Heart right ventricle (tissue), 16 donors: ENCODE data around the gene TMPRSS9. TPM values are rescaled to one million over a fixed set of nuclear protein-coding genes. Genes with fewer than 3 reads are reported as not detected.

Source experiments
- ATAC-seq, 8 donors: fragments of 200-7000 bp; cut with Tn5 transposase; one replicate each; pipeline ENCODE4 v1.9.1; 2020; ENCODE audit warnings: mild to moderate bottlenecking in 8 of 8, moderate library complexity in 8 of 8, moderate number of reproducible peaks in 1 of 8
- DNase-seq, 2 donors: peaks; one replicate each; pipeline ENCODE4 v3.0.0-alpha.2; 2020
- H3K27ac ChIP-seq, 10 donors: fragments of 200-600 bp; sonication (generic) in 2 of 10; one replicate each; pipeline versions ENCODE4 v1.5.0 to v1.8.0; 2020 to 2022; ENCODE audit warnings: mild to moderate bottlenecking in 3 of 10
- H3K27me3 ChIP-seq, 7 donors: fragments of 200-600 bp; one replicate each; pipeline ENCODE4 v1.8.0; 2021 to 2022; ENCODE audit warnings: mild to moderate bottlenecking in 2 of 7
- H3K36me3 ChIP-seq, 9 donors: fragments of 200-600 bp; sonication (generic) in 1 of 9; one replicate each; pipeline versions ENCODE4 v1.5.0 to v1.8.0; 2020 to 2022; ENCODE audit warnings: mild to moderate bottlenecking in 2 of 9
- H3K4me1 ChIP-seq, 9 donors: fragments of 200-600 bp; sonication (generic) in 1 of 9; one replicate each; pipeline versions ENCODE4 v1.5.0 to v1.8.0; 2020 to 2022; ENCODE audit warnings: mild to moderate bottlenecking in 4 of 9
- H3K4me3 ChIP-seq, 10 donors: fragments of 200-600 bp; sonication (generic) in 2 of 10; one replicate each; pipeline versions ENCODE4 v1.5.0 to v1.8.0; 2020 to 2022; ENCODE audit warnings: mild to moderate bottlenecking in 7 of 10, moderate library complexity in 2 of 10
- H3K9me3 ChIP-seq, 11 donors: fragments of 200-600 bp in 10 of 11; sonication (generic) in 2 of 11; one replicate each; pipeline versions ENCODE4 v1.5.0 to v1.8.0; 2013 to 2022; ENCODE audit warnings: mild to moderate bottlenecking in 2 of 11, control low read depth in 1 of 11, moderate library complexity in 1 of 11
- CTCF ChIP-seq, 9 donors: fragments of 200-600 bp; sonication (generic) in 2 of 9; IDR thresholded peaks; one replicate each; pipeline versions ENCODE4 v1.5.0 to v1.8.0; 2021 to 2022; ENCODE audit warnings: antibody characterized with exemption in 9 of 9, mild to moderate bottlenecking in 5 of 9, moderate library complexity in 1 of 9
- WGBS, 2 donors: extraction: QIAGEN DNeasy Blood & Tissue Kit; methylation state at CpG; one replicate each; pipeline ENCODE4 v1.1.7; 2013; ENCODE audit warnings: inconsistent platforms in 1 of 2; 5-methylcytosine and 5-hydroxymethylcytosine counted together
- intact Hi-C, 10 donors: fragments of 100-400 bp; cut with DNase I; formaldehyde crosslinking; loops; one replicate each; pipeline versions ENCODE4 v1.11.1 to v1.14.2; 2022
- polyA plus RNA-seq, 2 donors: library from polyadenylated mRNA; stranded (reverse); fragments of 200-250 nt; gene quantifications; one replicate each; pipeline ENCODE4 v1.2.3, GENCODE V29; 2013
- total RNA-seq, 10 donors: library from RNA; stranded (reverse); fragmentation: NEBNext Ultra II Directional in 3 of 10; extraction: Animal tissue kit (Norgen Biotek cat#: 25700) in 3 of 10; gene quantifications; one replicate each; pipeline versions ENCODE4 v1.2.1 to v1.2.4, GENCODE V29; 2021 to 2023
- donor health status: Arrhythmogenic right ventricular cardiomyopathy.
- donor health status: ischemic (EF 13 %, LVEDD 7.1; RV severe dilation, severe dysfunction).
- donor health status: healthy with polysubstance abuse.
- donor health status: DM: no; HTN: yes; CAD: no.
- donor health status: DM: no; HTN: no; CAD: no.
- donor health status: ischemic (EF 25% LVEDD 6.9; RV normal size, moderate dysfunction).
- donor health status: ischemic (EF 25% LVEDD 5.7; RV mildly dilated, moderate dysfunction).
- donor health status: healthy.
- donor health status: DM: yes; HTN: yes; CAD: no.
- donor health status: Ischemic cardiomyopathy.
- donor health status: ischemic (EF 35%, LVEDD 5.7; RV mildly dilated, moderate dysfunction).
- donor health status: nonischemic (EF 11% LVEDD 7.7; RV severe dilation, severe dysfunction).
- donor health status: DM: yes; HTN: yes; CAD: no.
- donor health status: PGD.
- donor health status: ischemic (EF 29% LVEDD 5.4; RV normal size, mild dysfunction).
- donor health status: nonischemic (EF 23%, LVEDD 6.1; RV moderate dilation, normal function).

Gene TMPRSS9
- total and polyA plus RNA-seq, 12 donors: 0.01 TPM; not detected in 11

- intact Hi-C loops: no loop called here
- H3K36me3 ChIP-seq: peaks cover 0 to 31% (median 0%) of the 10 kb centered on the region in 9 donors
- H3K4me3 ChIP-seq: no peak overlapping the region
- peaks cover 11 to 34% (median 23%) of the 10 kb centered on the region in 9 donors for H3K4me1 ChIP-seq
- DNase-seq (peak in 1 of 2 donors; percentile 7), ATAC-seq (no peak)
- H3K27ac ChIP-seq: no peak overlapping the region
- no peak for TF ChIP-seq CTCF (IDR thresholded peaks at IDR 0.05)
- H3K9me3 ChIP-seq: no peaks in the 10 kb centered on the region
- 96 to 97% methylated on average over 26 of the region's 26 CpGs for WGBS, 2 donors
- H3K27me3 ChIP-seq: no peaks in the 10 kb centered on the region
Observed at GRCh38 chr19:2334986-2335846, 24.8 kb upstream of the TMPRSS9 start.

GRCh38 chr19:2335848-2336247 lies 24.2 kb upstream of the TMPRSS9 start:
- Histone ChIP-seq H3K4me1 (peaks cover 7 to 28% (median 17%) of the 10 kb centered on the region in 9 donors), H3K27me3 (no peaks in the 10 kb centered on the region), H3K4me3 (no peak overlapping the region), H3K36me3 (peaks cover 0 to 37% (median 2%) of the 10 kb centered on the region in 9 donors), H3K9me3 (no peaks in the 10 kb centered on the region), H3K27ac (no peak overlapping the region)
- 66 to 96% methylated on average over 3 of the region's 3 CpGs for WGBS, 2 donors
- intact Hi-C loops: no loop called here
- ATAC-seq: no peak
- TF ChIP-seq CTCF (IDR thresholded peaks at IDR 0.05): no peak
- no peak for DNase-seq

GRCh38 chr19:2336528-2337328 lies 23.3 kb upstream of the TMPRSS9 start:
- DNase-seq: no peak
- no peak for TF ChIP-seq CTCF (IDR thresholded peaks at IDR 0.05)

GRCh38 chr19:2337329-2337707 lies 22.7 kb upstream of the TMPRSS9 start:
- TF ChIP-seq CTCF (IDR thresholded peaks at IDR 0.05): no peak
- ATAC-seq (peak in 2 of 8 donors; percentile 27 to 32), DNase-seq (no peak)
- no peaks in the 10 kb centered on the region for H3K27me3 ChIP-seq
- no peaks in the 10 kb centered on the region for H3K9me3 ChIP-seq
- no peak overlapping the region for H3K27ac ChIP-seq
- H3K36me3 ChIP-seq: peaks cover 0 to 52% (median 17%) of the 10 kb centered on the region in 9 donors
- no peak overlapping the region for H3K4me3 ChIP-seq
- intact Hi-C loops: no loop called here
- peaks cover 3 to 14% (median 4%) of the 10 kb centered on the region in 9 donors for H3K4me1 ChIP-seq
- 81 to 83% methylated on average over 18 to 19 of the region's 19 CpGs for WGBS, 2 donors

More at GRCh38 chr19:2336528-2337328, 23.3 kb upstream of the TMPRSS9 start:
- intact Hi-C loops: no loop called here
- H3K4me1 ChIP-seq: peaks cover 4 to 20% (median 10%) of the 10 kb centered on the region in 9 donors
- peaks cover 0 to 46% (median 11%) of the 10 kb centered on the region in 9 donors for H3K36me3 ChIP-seq
- no peak overlapping the region for H3K27ac ChIP-seq
- 89% methylated on average over 33 of the region's 33 CpGs for WGBS, 2 donors
- ATAC-seq: peak in 1 of 8 donors; percentile 2
- no peaks in the 10 kb centered on the region for H3K27me3 ChIP-seq
- no peaks in the 10 kb centered on the region for H3K9me3 ChIP-seq
- no peak overlapping the region for H3K4me3 ChIP-seq
